WTC11 (cell line): ENCODE measurements around the gene EFS. TPM values are rescaled to one million over a fixed set of nuclear protein-coding genes. Genes with fewer than 3 reads are reported as not detected.
A peak's percentile ranks its signal among the peaks of the same experiment; 100 is the strongest.

Experiments used
- ATAC-seq: fragments of 200-7000 bp; cut with Tn5 transposase; 2 replicates; pipeline ENCODE4 v1.10.0; 2021; ENCODE audit warnings: mild to moderate bottlenecking, moderate library complexity
- CTCF ChIA-PET: fragments of 300-600 bp; sonication (Branson Sonifier 250); formaldehyde crosslinking; loops from one replicate; lab custom pipeline; 2021; ENCODE audit warnings: antibody characterized with exemption; lab: Charles Lee
- POLR2A ChIA-PET: fragments of 350-600 bp; sonication (Branson Sonifier 250); formaldehyde crosslinking; loops from one replicate; lab custom pipeline; 2021; ENCODE audit warnings: antibody characterized with exemption; lab: Charles Lee
- DNase-seq: peaks from one replicate; pipeline ENCODE4 v3.0.0; 2021; ENCODE audit warnings: low spot score
- H3K27ac Mint-ChIP-seq: 2 replicates; pipeline ENCODE4 v1.8.0; 2021; ENCODE audit warnings: mixed read lengths
- H3K27me3 Mint-ChIP-seq: 2 replicates; pipeline ENCODE4 v1.8.0; 2021; ENCODE audit warnings: low read depth, mild to moderate bottlenecking, moderate library complexity, mixed read lengths
- H3K36me3 Mint-ChIP-seq: 2 replicates; pipeline ENCODE4 v1.8.0; 2021; ENCODE audit warnings: mixed read lengths
- H3K4me1 Mint-ChIP-seq: 2 replicates; pipeline ENCODE4 v1.8.0; 2022; ENCODE audit warnings: mixed read lengths
- H3K4me3 Mint-ChIP-seq: 2 replicates; pipeline ENCODE4 v1.8.0; 2021; ENCODE audit warnings: mild to moderate bottlenecking, moderate library complexity, mixed read lengths
- H3K9me3 Mint-ChIP-seq: 2 replicates; pipeline ENCODE4 v1.8.0; 2021; ENCODE audit warnings: mixed read lengths
- ATF6 ChIP-seq: sonication (generic); formaldehyde crosslinking; IDR thresholded peaks from 2 replicates; pipeline ENCODE4 v1.8.1; 2023; ENCODE audit warnings: mild to moderate bottlenecking, missing genetic modification reagents
- EMX1 ChIP-seq: fragments of 250-450 bp; sonication (Bioruptor Pico); IDR thresholded peaks from 2 replicates; pipeline ENCODE4 v1.8.0; 2021; ENCODE audit warnings: mild to moderate bottlenecking
- ESRRA ChIP-seq: sonication (generic); formaldehyde crosslinking; IDR thresholded peaks from 2 replicates; pipeline ENCODE4 v1.8.1; 2022; ENCODE audit warnings: mild to moderate bottlenecking, missing genetic modification reagents, borderline replicate concordance
- ETV6 ChIP-seq: sonication (generic); formaldehyde crosslinking; IDR thresholded peaks from 2 replicates; pipeline ENCODE4 v1.8.1; 2022; ENCODE audit warnings: mild to moderate bottlenecking, missing genetic modification reagents
- HMGA2 ChIP-seq: fragments of 250-450 bp; sonication (Bioruptor Pico); IDR thresholded peaks from 2 replicates; pipeline ENCODE4 v1.4.0; 2021; ENCODE audit warnings: mild to moderate bottlenecking, moderate library complexity
- JAZF1 ChIP-seq: fragments of 250-450 bp; sonication (Bioruptor Pico); IDR thresholded peaks from 2 replicates; pipeline ENCODE4 v1.9.0; 2021; ENCODE audit warnings: moderate library complexity, mild to moderate bottlenecking, inconsistent platforms
- MXD4 ChIP-seq: fragments of 250-450 bp; sonication (Bioruptor Pico); IDR thresholded peaks from 2 replicates; pipeline ENCODE4 v1.8.0; 2021; ENCODE audit warnings: mild to moderate bottlenecking, moderate library complexity, borderline replicate concordance
- TP53 ChIP-seq: sonication (generic); formaldehyde crosslinking; IDR thresholded peaks from 2 replicates; pipeline ENCODE4 v1.8.1; 2023; ENCODE audit warnings: mild to moderate bottlenecking, missing genetic modification reagents
- USF1 ChIP-seq: sonication (generic); formaldehyde crosslinking; IDR thresholded peaks from 2 replicates; pipeline ENCODE4 v1.8.0; 2022; ENCODE audit warnings: mild to moderate bottlenecking, missing genetic modification reagents
- USF2 ChIP-seq: sonication (generic); formaldehyde crosslinking; IDR thresholded peaks from 2 replicates; pipeline ENCODE4 v1.8.1; 2023; ENCODE audit warnings: mild to moderate bottlenecking, missing genetic modification reagents, moderate library complexity
- ZNF121 ChIP-seq: sonication (generic); formaldehyde crosslinking; IDR thresholded peaks from 2 replicates; pipeline ENCODE4 v1.8.0; 2023; ENCODE audit warnings: missing genetic modification reagents
- ZNF138 ChIP-seq: sonication (generic); formaldehyde crosslinking; conservative IDR thresholded peaks from 2 replicates; pipeline ENCODE4 v1.8.1; 2022; ENCODE audit warnings: mild to moderate bottlenecking, moderate library complexity, missing genetic modification reagents
- total RNA-seq: library from RNA; stranded (reverse); gene quantifications from 3 replicates; pipeline ENCODE4 v1.2.3, GENCODE V29; 2021
- TF ChIP-seq, protein P1 (sequence below): sonication (generic); formaldehyde crosslinking; IDR thresholded peaks from 2 replicates; pipeline ENCODE4 v1.8.0; 2023; ENCODE audit warnings: missing genetic modification reagents
- TF ChIP-seq, protein P2 (sequence below): sonication (generic); formaldehyde crosslinking; IDR thresholded peaks from 2 replicates; pipeline ENCODE4 v1.8.0; 2022; ENCODE audit warnings: mild to moderate bottlenecking, missing genetic modification reagents
- TF ChIP-seq, protein P3 (sequence below): fragments of 250-450 bp; sonication (Bioruptor Pico); conservative IDR thresholded peaks from 2 replicates; pipeline ENCODE4 v1.9.0; 2021; ENCODE audit warnings: mild to moderate bottlenecking
- TF ChIP-seq, protein P4 (sequence below): sonication (generic); formaldehyde crosslinking; IDR thresholded peaks from 2 replicates; pipeline ENCODE4 v1.8.1; 2023; ENCODE audit warnings: mild to moderate bottlenecking, moderate library complexity, missing genetic modification reagents

The EFS gene
- total RNA-seq, 1 experiment from 2014 or later = 35.3 TPM

- peak; percentile 74 for ATAC-seq
- Mint-ChIP-seq H3K4me1 (peaks cover 17% of the 10 kb centered on the region), H3K9me3 (peaks cover 7% of the 10 kb centered on the region), H3K4me3 (no peak overlapping the region), H3K27me3 (peaks cover 27% of the 10 kb centered on the region), H3K36me3 (peaks cover 10% of the 10 kb centered on the region), H3K27ac (no peak overlapping the region)
- peak; percentile 29 for DNase-seq
- POLR2A ChIA-PET = interaction anchor here (0.5 to 2.1 kb wide), 4 partner anchors 18 to 190 kb away, joined by 3 to 7 read pairs (median 5); partner anchors contain the start of gene BCL2L2
- CTCF ChIA-PET = interaction anchor here (0.6 to 3.5 kb wide), 23 partner anchors 11 to 278 kb away, joined by 3 to 34 read pairs (median 5); partner anchors contain the start of genes BCL2L2, CMTM5, PABPN1 and PPP1R3E
- TF ChIP-seq ZNF138 (CRISPR knock-in tag) (no peak), USF1 (CRISPR knock-in tag) (peak; percentile 57; the same call in 1 of the 2 replicates), USF2 (CRISPR knock-in tag) (0 out of 2 replicates have a peak, but pooled peaks have one; percentile 34), EMX1 (CRISPR knock-in tag) (no peak)
- TF ChIP-seq, protein P1, sequence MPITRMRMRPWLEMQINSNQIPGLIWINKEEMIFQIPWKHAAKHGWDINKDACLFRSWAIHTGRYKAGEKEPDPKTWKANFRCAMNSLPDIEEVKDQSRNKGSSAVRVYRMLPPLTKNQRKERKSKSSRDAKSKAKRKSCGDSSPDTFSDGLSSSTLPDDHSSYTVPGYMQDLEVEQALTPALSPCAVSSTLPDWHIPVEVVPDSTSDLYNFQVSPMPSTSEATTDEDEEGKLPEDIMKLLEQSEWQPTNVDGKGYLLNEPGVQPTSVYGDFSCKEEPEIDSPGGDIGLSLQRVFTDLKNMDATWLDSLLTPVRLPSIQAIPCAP = 0 out of 2 replicates have a peak, but pooled peaks have one; percentile 14
Measured at GRCh38 chr14:23346693-23347405, 18.1 kb downstream of the EFS start.

DNA sequence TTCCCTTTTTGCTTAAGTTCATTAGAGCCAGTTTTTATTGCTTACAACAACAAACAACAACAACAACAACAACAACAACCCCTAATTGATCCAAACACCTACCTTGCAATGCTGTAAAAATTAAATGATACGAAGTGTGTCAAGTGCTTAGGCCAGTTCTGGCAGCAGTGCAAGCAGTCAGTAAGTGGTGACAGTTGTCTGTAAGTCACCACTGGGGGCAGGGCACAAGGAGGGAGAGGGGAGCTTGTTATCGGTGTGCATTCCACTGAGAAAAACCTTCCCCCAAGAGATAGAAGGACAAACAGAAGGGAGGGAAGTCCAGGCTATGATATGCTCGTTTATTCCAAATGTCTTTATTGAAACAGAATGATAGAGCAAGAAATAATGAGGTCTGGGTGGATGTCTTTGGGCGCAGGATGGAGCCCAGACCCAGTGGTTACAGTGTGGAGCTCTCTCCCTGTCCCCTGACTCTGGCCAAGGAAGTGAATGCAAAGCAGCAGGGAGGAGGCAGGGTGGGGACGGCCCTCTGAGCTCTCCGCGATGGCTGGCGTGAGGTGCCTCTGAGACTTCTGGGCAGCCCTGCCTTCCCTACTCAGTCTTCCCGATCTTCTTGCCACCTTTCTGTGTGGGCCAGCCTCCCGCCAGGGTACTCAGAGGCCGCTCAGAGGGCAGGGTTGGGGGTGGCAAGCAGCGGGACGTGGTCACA is 18.8 kb downstream of the EFS start:
- Mint-ChIP-seq H3K27ac (no peak overlapping the region), H3K4me1 (peaks cover 13% of the 10 kb centered on the region), H3K9me3 (peaks cover 12% of the 10 kb centered on the region), H3K27me3 (peaks cover 23% of the 10 kb centered on the region)
- ChIA-PET CTCF (interaction anchor here (0.6 to 3.5 kb wide), 28 partner anchors 8 to 360 kb away, joined by 3 to 34 read pairs (median 4); partner anchors contain the start of genes BCL2L2, CMTM5, PABPN1 and PPP1R3E), POLR2A (interaction anchor here (0.5 to 2.1 kb wide), 3 partner anchors 18 to 39 kb away, joined by 4 to 7 read pairs (median 6); partner anchors contain the start of gene BCL2L2)
- peak; percentile 65 for ATAC-seq
- no peak for DNase-seq
- TF ChIP-seq, protein P1 = no peak
- TF ChIP-seq HMGA2 = no peak
- no peak for TF ChIP-seq USF1 (CRISPR knock-in tag)
- TF ChIP-seq ATF6 = no peak
- TF ChIP-seq, protein P2, sequence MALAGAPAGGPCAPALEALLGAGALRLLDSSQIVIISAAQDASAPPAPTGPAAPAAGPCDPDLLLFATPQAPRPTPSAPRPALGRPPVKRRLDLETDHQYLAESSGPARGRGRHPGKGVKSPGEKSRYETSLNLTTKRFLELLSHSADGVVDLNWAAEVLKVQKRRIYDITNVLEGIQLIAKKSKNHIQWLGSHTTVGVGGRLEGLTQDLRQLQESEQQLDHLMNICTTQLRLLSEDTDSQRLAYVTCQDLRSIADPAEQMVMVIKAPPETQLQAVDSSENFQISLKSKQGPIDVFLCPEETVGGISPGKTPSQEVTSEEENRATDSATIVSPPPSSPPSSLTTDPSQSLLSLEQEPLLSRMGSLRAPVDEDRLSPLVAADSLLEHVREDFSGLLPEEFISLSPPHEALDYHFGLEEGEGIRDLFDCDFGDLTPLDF (CRISPR knock-in tag) = no peak
- no peak for TF ChIP-seq ETV6 (CRISPR knock-in tag)
- TF ChIP-seq TP53 = no peak
- TF ChIP-seq, protein P3, sequence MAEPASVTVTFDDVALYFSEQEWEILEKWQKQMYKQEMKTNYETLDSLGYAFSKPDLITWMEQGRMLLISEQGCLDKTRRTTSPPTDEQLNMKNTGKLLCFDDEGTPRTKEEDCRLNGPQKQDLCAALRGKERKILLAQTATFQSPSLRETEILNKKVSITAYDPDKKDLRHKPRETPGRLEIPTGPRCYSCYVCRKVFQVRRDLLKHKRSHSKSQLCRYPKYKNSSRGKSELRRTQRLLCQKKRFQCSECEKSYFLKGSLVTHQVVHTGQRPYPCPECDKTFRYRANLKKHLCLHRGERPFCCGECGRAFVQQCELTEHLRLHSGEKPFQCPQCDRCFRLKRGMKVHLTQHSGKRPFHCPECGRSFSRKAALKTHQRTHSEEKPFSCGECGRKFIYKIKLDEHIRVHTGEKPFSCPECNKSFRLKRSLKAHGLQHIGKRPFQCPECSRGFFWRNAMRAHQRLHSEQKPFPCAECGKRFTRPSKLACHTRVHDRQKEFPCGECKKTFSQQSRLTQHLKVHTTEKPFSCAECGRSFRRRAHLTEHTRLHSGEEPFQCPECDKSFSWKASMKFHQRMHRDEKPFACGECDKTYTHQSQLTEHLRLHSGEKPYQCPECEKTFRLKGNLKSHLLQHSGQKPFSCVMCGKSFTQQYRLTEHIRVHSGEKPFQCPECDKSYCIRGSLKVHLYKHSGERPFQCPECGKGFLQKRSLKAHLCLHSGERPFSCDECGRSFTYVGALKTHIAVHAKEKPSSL (CRISPR knock-in tag) = no peak
- TF ChIP-seq ZNF121 = no peak
- no peak for TF ChIP-seq JAZF1 (CRISPR knock-in tag)
- no peak for TF ChIP-seq ESRRA (CRISPR knock-in tag)
- TF ChIP-seq, protein P4, sequence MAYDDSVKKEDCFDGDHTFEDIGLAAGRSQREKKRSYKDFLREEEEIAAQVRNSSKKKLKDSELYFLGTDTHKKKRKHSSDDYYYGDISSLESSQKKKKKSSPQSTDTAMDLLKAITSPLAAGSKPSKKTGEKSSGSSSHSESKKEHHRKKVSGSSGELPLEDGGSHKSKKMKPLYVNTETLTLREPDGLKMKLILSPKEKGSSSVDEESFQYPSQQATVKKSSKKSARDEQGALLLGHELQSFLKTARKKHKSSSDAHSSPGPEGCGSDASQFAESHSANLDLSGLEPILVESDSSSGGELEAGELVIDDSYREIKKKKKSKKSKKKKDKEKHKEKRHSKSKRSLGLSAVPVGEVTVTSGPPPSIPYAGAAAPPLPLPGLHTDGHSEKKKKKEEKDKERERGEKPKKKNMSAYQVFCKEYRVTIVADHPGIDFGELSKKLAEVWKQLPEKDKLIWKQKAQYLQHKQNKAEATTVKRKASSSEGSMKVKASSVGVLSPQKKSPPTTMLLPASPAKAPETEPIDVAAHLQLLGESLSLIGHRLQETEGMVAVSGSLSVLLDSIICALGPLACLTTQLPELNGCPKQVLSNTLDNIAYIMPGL (CRISPR knock-in tag) = no peak
- no peak for TF ChIP-seq MXD4 (CRISPR knock-in tag)
- TF ChIP-seq, all 79 proteins: peak for 0
- Mint-ChIP-seq H3K36me3 (peaks cover 11% of the 10 kb centered on the region), H3K4me3 (no peak overlapping the region)
